IMR-90 (cell line): ENCODE results near the gene MBD1. TPM values are rescaled to one million over a fixed set of nuclear protein-coding genes. Genes with fewer than 3 reads are reported as not detected.

ENCODE experiments used
- ATAC-seq: fragments of 200-7000 bp; cut with Tn5 transposase; 2 replicates; pipeline ENCODE4 v1.9.1; 2020; ENCODE audit warnings: low read depth, mild to moderate bottlenecking, moderate library complexity
- BruUV-seq: library from RNA; stranded (reverse); fragments of 400-500 nt; replicated peaks from 2 replicates; lab custom pipeline; 2021; lab: Mats Ljungman, UMichigan
- CTCF ChIA-PET: fragments of 300-600 bp; formaldehyde crosslinking; extraction: SDS; loops from one replicate; lab custom pipeline; 2021; ENCODE audit warnings: antibody characterized with exemption; lab: Yijun Ruan, JAX
- POLR2A ChIA-PET: fragments of 300-600 bp; sonication (Branson Sonifier 250); formaldehyde crosslinking; loops from one replicate; lab custom pipeline; 2022; ENCODE audit warnings: antibody characterized with exemption; ENCODE audit not compliant: unreplicated experiment; lab: Charles Lee
- DNase-seq: peaks from one replicate; pipeline ENCODE4 v3.0.0; 2013
- H2AFZ ChIP-seq: replicated peaks from 2 replicates; pipeline ENCODE3; 2013; ENCODE audit warnings: low read length, mild to moderate bottlenecking; ENCODE audit not compliant: poor library complexity
- H2AK5ac ChIP-seq: 2 replicates; pipeline ENCODE4 v1.6.1; 2013; ENCODE audit warnings: low read depth, low read length, inconsistent platforms
- H2AK9ac ChIP-seq: replicated peaks from 2 replicates; pipeline ENCODE3; 2013; ENCODE audit warnings: mild to moderate bottlenecking, low read depth, low read length, moderate library complexity; ENCODE audit not compliant: poor library complexity
- H2BK120ac ChIP-seq: 2 replicates; pipeline ENCODE4 v1.6.1; 2013; ENCODE audit warnings: low read depth, low read length, inconsistent platforms
- H2BK15ac ChIP-seq: 3 replicates; pipeline ENCODE4 v1.6.1; 2013; ENCODE audit warnings: low read depth, low read length, inconsistent platforms
- H2BK20ac ChIP-seq: 2 replicates; pipeline ENCODE4 v1.6.1; 2013; ENCODE audit warnings: low read depth, mild to moderate bottlenecking, inconsistent platforms, low read length, moderate library complexity
- H2BK5ac ChIP-seq: 2 replicates; pipeline ENCODE4 v1.6.1; 2013; ENCODE audit warnings: mild to moderate bottlenecking, low read depth, low read length, inconsistent platforms; ENCODE audit not compliant: poor library complexity, severe bottlenecking
- H3K14ac ChIP-seq: replicated peaks from 2 replicates; pipeline ENCODE4 v1.6.1; 2013; ENCODE audit warnings: low read depth, low read length, inconsistent platforms
- H3K18ac ChIP-seq: 2 replicates; pipeline ENCODE4 v1.6.1; 2013; ENCODE audit warnings: low read depth, low read length, control low read depth
- H3K23ac ChIP-seq: 2 replicates; pipeline ENCODE4 v1.6.1; 2013; ENCODE audit warnings: low read depth, low read length, inconsistent platforms
- H3K27ac ChIP-seq: 2 replicates; pipeline ENCODE4 v1.5.1; 2013; ENCODE audit warnings: mild to moderate bottlenecking, control low read depth, low read length; ENCODE audit not compliant: insufficient read depth
- H3K27me3 ChIP-seq: 2 replicates; pipeline ENCODE4 v1.6.1; 2013; ENCODE audit warnings: low read length; ENCODE audit not compliant: control insufficient read depth, insufficient read depth
- H3K36me3 ChIP-seq: 2 replicates; pipeline ENCODE4 v1.6.1; 2013; ENCODE audit warnings: low read length, mixed read lengths; ENCODE audit not compliant: control insufficient read depth, insufficient read depth
- H3K4ac ChIP-seq: 2 replicates; pipeline ENCODE4 v1.6.1; 2013; ENCODE audit warnings: low read depth, low read length, inconsistent platforms
- H3K4me1 ChIP-seq: 2 replicates; pipeline ENCODE4 v1.6.1; 2013; ENCODE audit warnings: low read length, mixed read lengths; ENCODE audit not compliant: control insufficient read depth, insufficient read depth
- H3K4me2 ChIP-seq: 2 replicates; pipeline ENCODE4 v1.6.1; 2013; ENCODE audit warnings: low read depth, mild to moderate bottlenecking, control low read depth, low read length, moderate library complexity
- H3K4me3 ChIP-seq: 2 replicates; pipeline ENCODE4 v1.5.1; 2013; ENCODE audit warnings: low read depth, mild to moderate bottlenecking, control low read depth, low read length, moderate library complexity; ENCODE audit not compliant: insufficient read depth
- H3K56ac ChIP-seq: 2 replicates; pipeline ENCODE4 v1.6.1; 2013; ENCODE audit warnings: low read length, inconsistent platforms; ENCODE audit not compliant: insufficient read depth; ENCODE audit errors: extremely low read depth
- H3K79me1 ChIP-seq, 2 experiments: 2 replicates each; pipeline ENCODE4 v1.6.1; 2013; ENCODE audit warnings: low read length in 2 of 2, inconsistent platforms in 1 of 2, low read depth in 1 of 2
- H3K9ac ChIP-seq: 2 replicates; pipeline ENCODE4 v1.6.1; 2013; ENCODE audit warnings: low read depth, low read length, control low read depth
- H3K9me1 ChIP-seq: 2 replicates; pipeline ENCODE4 v1.6.1; 2013; ENCODE audit warnings: low read length, inconsistent platforms; ENCODE audit not compliant: insufficient read depth
- H3K9me3 ChIP-seq: 2 replicates; pipeline ENCODE4 v1.6.1; 2013; ENCODE audit warnings: low read length; ENCODE audit not compliant: control insufficient read depth, insufficient read depth
- H4K20me1 ChIP-seq: 2 replicates; pipeline ENCODE4 v1.6.1; 2013; ENCODE audit warnings: low read length, inconsistent platforms; ENCODE audit not compliant: insufficient read depth
- H4K5ac ChIP-seq: 2 replicates; pipeline ENCODE4 v1.6.1; 2013; ENCODE audit warnings: mild to moderate bottlenecking, low read depth, low read length, control low read depth
- H4K8ac ChIP-seq, 2 experiments: 2 replicates each; pipeline ENCODE4 v1.6.1; 2013; ENCODE audit warnings: low read depth in 2 of 2, low read length in 2 of 2, control low read depth in 1 of 2, inconsistent platforms in 1 of 2
- H4K91ac ChIP-seq: 2 replicates; pipeline ENCODE4 v1.6.1; 2013; ENCODE audit warnings: low read depth, low read length, inconsistent platforms; ENCODE audit not compliant: insufficient read depth
- CHD1 ChIP-seq: IDR thresholded peaks from 2 replicates; pipeline ENCODE4 v1.6.1; 2012; ENCODE audit warnings: low read depth, low read length, improper control_type of control experiment
- POLR2A ChIP-seq: IDR thresholded peaks from 2 replicates; pipeline ENCODE4 v1.6.1; 2012; ENCODE audit warnings: mild to moderate bottlenecking, low read depth, low read length
- RCOR1 ChIP-seq: IDR thresholded peaks from 2 replicates; pipeline ENCODE4 v1.6.1; 2012; ENCODE audit warnings: mild to moderate bottlenecking, low read length, improper control_type of control experiment; ENCODE audit not compliant: insufficient replicate concordance
- WGBS, 2 experiments: methylation state at CpG; one replicate each; pipeline versions ENCODE4 v1.1.5 to v1.1.7; 2013; ENCODE audit warnings: missing lambda C conversion rate in 2 of 2; ENCODE audit not compliant: insufficient read length in 1 of 2; ENCODE audit errors: extremely low coverage in 2 of 2; 5-methylcytosine and 5-hydroxymethylcytosine counted together
- dilution Hi-C: fragments of 300-500 bp; cut with HindIII; formaldehyde crosslinking; loops from one replicate; pipeline ENCODE4 v1.14.3; 2018; ENCODE audit warnings: low sequenced_read_pairs; ENCODE audit not compliant: unreplicated experiment
- in situ Hi-C: fragments of 300-500 bp; cut with MboI; formaldehyde crosslinking; loops from 3 replicates; pipeline ENCODE4 v1.14.3; 2019; ENCODE audit warnings: low sequenced_read_pairs, inconsistent platforms, mixed read lengths
- intact Hi-C: fragments of 100-400 bp; cut with micrococcal nuclease; formaldehyde crosslinking; loops from 2 replicates; pipeline ENCODE4 v1.10.0; 2022
- polyA plus RNA-seq, 3 experiments: library from polyadenylated mRNA; depleted of rRNA; stranded (reverse); fragments of >200 nt; gene quantifications; 2 replicates each; pipeline ENCODE4 v1.2.3, GENCODE V29; 2012; ENCODE audit warnings: low replicate concordance in 1 of 3
- total RNA-seq: library from RNA; depleted of rRNA; stranded (reverse); fragments of >200 nt; gene quantifications from 2 replicates; pipeline ENCODE4 v1.2.3, GENCODE V29; 2012

The MBD1 gene
- total and polyA plus RNA-seq, 2 of the 4 experiments (the other 2 are of a cell fraction) = 31.7 to 56.5 TPM

- Histone ChIP-seq H2AK5ac (no peak overlapping the region), H3K9me1 (no peaks in the 10 kb centered on the region), H3K4me3 (no peak overlapping the region), H3K14ac (no peak overlapping the region), H3K9me3 (no peaks in the 10 kb centered on the region), H3K4me2 (no peak overlapping the region), H3K36me3 (no peaks in the 10 kb centered on the region), H3K27me3 (no peaks in the 10 kb centered on the region), H2AK9ac (no peak overlapping the region), H2BK120ac (no peak overlapping the region), H3K4ac (no peak overlapping the region), H3K4me1 (no peaks in the 10 kb centered on the region), H3K23ac (no peak overlapping the region), H3K56ac (no peak overlapping the region), H3K79me1 (no peaks in the 10 kb centered on the region), H4K8ac (no peak overlapping the region), H3K18ac (no peak overlapping the region), H3K9ac (no peak overlapping the region), H4K20me1 (no peaks in the 10 kb centered on the region), H4K5ac (no peak overlapping the region), H2BK20ac (no peak overlapping the region), H4K91ac (no peak overlapping the region), H2AFZ (no peak overlapping the region), H3K27ac (no peak overlapping the region), H2BK15ac (no peak overlapping the region), H2BK5ac (no peak overlapping the region)
- no peak for TF ChIP-seq CHD1
- TF ChIP-seq POLR2A = no peak
- TF ChIP-seq RCOR1 = no peak
- in situ Hi-C loops (no loop called here), dilution Hi-C loops (no loop called here), intact Hi-C loops (no loop called here)
- DNase-seq (no peak), ATAC-seq (no peak)
- ChIA-PET POLR2A (no interaction called here), CTCF (no interaction called here)
- no CpG with 5 or more reads among the region's 5 CpGs for WGBS, 2 experiments
- BruUV-seq = no TSS peak
Observed at GRCh38 chr18:50315100-50315871, 34.0 kb upstream of the MBD1 start.
